Right atrium auricular region (tissue), 2 donors: ENCODE measurements around the gene RFESD. TPM values are rescaled to one million over a fixed set of nuclear protein-coding genes. Genes with fewer than 3 reads are reported as not detected.
"Not testable (repeated sequence)": the region's sequence is repeated elsewhere in the genome, so short reads cannot be mapped to it uniquely, and the experiment has no call there.

Experiments used
- DNase-seq: peaks from one replicate; pipeline ENCODE4 v3.0.0-alpha.2; 2019; ENCODE audit warnings: low spot score
- H3K27ac ChIP-seq, 2 donors: fragments of 200-600 bp; sonication (generic); 1 replicate in 1 of 2; 2 replicates in 1 of 2; pipeline ENCODE4 v1.5.1; 2016 to 2019
- H3K27me3 ChIP-seq, 2 donors: fragments of 200-600 bp; sonication (generic); one replicate each; pipeline versions ENCODE4 v1.5.1 to v1.6.0; 2017 to 2019
- H3K36me3 ChIP-seq: fragments of 200-600 bp; sonication (generic); one replicate; pipeline ENCODE4 v1.5.1; 2016
- H3K4me1 ChIP-seq, 2 donors: fragments of 200-600 bp; sonication (generic); one replicate each; pipeline versions ENCODE4 v1.5.1 to v1.6.0; 2017 to 2019
- H3K4me3 ChIP-seq, 2 donors: fragments of 200-600 bp; sonication (generic); 1 replicate in 1 of 2; 2 replicates in 1 of 2; pipeline ENCODE4 v1.5.1; 2017 to 2019; ENCODE audit warnings: mild to moderate bottlenecking in 1 of 2, moderate library complexity in 1 of 2
- H3K9me3 ChIP-seq, 2 donors: fragments of 200-600 bp; sonication (generic); one replicate each; pipeline ENCODE4 v1.5.1; 2019
- CTCF ChIP-seq, 2 donors: fragments of 200-600 bp; sonication (generic); IDR thresholded peaks; one replicate each; pipeline ENCODE4 v1.5.1; 2019; ENCODE audit warnings: antibody characterized with exemption in 2 of 2
- total RNA-seq, 2 donors: library from RNA; depleted of rRNA; stranded (reverse); fragments of >200 nt; gene quantifications; one replicate each; pipeline ENCODE4 v1.1.0, GENCODE V29; 2016

Gene RFESD
- total RNA-seq, 2 donors from 2014 or later = 1.9 to 2.5 TPM

GRCh38 chr5:95697781-95698681 lies 51.5 kb downstream of the RFESD start:
- DNase-seq = no peak
- Histone ChIP-seq H3K4me1 (no peaks in the 10 kb centered on the region), H3K36me3 (no peaks in the 10 kb centered on the region), H3K27ac (no peak overlapping the region), H3K27me3 (no peaks in the 10 kb centered on the region), H3K4me3 (no peak overlapping the region), H3K9me3 (no peaks in the 10 kb centered on the region)
- TF ChIP-seq CTCF (IDR thresholded peaks at IDR 0.05) = no peak

- Histone ChIP-seq H3K27ac (no peak overlapping the region), H3K27me3 (no peaks in the 10 kb centered on the region), H3K36me3 (no peaks in the 10 kb centered on the region), H3K4me3 (no peak overlapping the region), H3K9me3 (no peaks in the 10 kb centered on the region), H3K4me1 (no peaks in the 10 kb centered on the region)
- no peak for DNase-seq
- TF ChIP-seq CTCF (IDR thresholded peaks at IDR 0.05) = no peak
Measured at GRCh38 chr5:95699337-95699736, 52.8 kb downstream of the RFESD start.

GRCh38 chr5:95701074-95701473 lies 54.5 kb downstream of the RFESD start:
- no peaks in the 10 kb centered on the region for H3K9me3 ChIP-seq
- H3K27me3 ChIP-seq = no peaks in the 10 kb centered on the region
- no peak for TF ChIP-seq CTCF (IDR thresholded peaks at IDR 0.05)
- H3K36me3 ChIP-seq = no peaks in the 10 kb centered on the region
- no peak overlapping the region for H3K27ac ChIP-seq
- no peak for DNase-seq
- no peak overlapping the region for H3K4me3 ChIP-seq
- no peaks in the 10 kb centered on the region for H3K4me1 ChIP-seq

GRCh38 chr5:95704150-95704549 lies 57.6 kb downstream of the RFESD start:
- no peaks in the 10 kb centered on the region for H3K36me3 ChIP-seq
- no peak for TF ChIP-seq CTCF (IDR thresholded peaks at IDR 0.05)

DNA sequence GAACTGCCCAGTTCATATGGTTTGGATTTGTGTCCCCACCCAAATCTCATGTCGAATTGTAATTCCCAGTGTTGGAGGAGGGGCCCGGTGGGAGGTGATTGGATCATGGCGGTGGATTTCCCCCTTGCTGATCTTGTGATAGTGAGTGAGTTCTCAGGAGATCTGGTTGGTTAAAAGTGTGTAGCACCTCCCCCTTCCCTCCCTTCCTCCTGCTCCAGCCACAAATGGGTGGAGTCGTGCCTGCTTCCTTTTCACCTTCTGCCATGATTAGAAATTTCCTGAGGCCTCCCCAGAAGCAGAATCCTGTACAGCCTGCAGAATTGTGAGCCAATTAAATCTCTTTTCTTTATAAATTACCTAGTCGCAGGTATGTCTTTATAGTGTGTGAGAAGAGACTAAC lies 59.6 kb downstream of the RFESD start:
- H3K4me3 ChIP-seq, H3K27ac ChIP-seq, H3K27me3 ChIP-seq, DNase-seq, H3K36me3 ChIP-seq, H3K9me3 ChIP-seq: not testable (repeated sequence)
- H3K4me1 ChIP-seq = peaks cover 0 to 12% of the 10 kb centered on the region in 2 donors

More at GRCh38 chr5:95704150-95704549, 57.6 kb downstream of the RFESD start:
- no peak overlapping the region for H3K27ac ChIP-seq
- H3K27me3 ChIP-seq = no peaks in the 10 kb centered on the region
- no peak overlapping the region for H3K4me3 ChIP-seq
- no peaks in the 10 kb centered on the region for H3K4me1 ChIP-seq
- H3K9me3 ChIP-seq = no peaks in the 10 kb centered on the region
- DNase-seq = no peak

DNA sequence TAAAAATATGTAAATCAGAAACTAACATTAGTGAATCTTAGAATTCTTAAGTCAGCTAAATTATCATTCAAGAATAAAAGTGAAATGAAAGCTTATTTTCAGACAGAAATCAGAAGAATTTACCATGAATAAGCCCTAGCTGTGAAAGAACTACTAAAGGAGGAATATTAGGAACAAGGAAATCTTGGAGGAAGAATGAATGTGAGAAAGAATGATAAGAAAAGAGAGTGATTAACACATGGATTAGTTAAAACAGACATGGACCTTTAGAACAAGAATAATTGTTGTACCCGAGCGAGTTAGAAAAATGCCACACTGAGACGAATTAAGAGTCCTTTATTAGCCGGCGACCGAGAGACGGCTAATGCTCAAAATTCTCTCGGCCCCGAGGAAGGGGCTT lies 60.5 kb downstream of the RFESD start:
- H3K36me3 ChIP-seq = no peaks in the 10 kb centered on the region
- H3K4me3 ChIP-seq = no peak overlapping the region
- H3K27ac ChIP-seq = no peak overlapping the region
- no peak for TF ChIP-seq CTCF (IDR thresholded peaks at IDR 0.05)
- DNase-seq = no peak
- H3K27me3 ChIP-seq = no peaks in the 10 kb centered on the region
- H3K9me3 ChIP-seq = no peaks in the 10 kb centered on the region
- peaks cover 0 to 13% of the 10 kb centered on the region in 2 donors for H3K4me1 ChIP-seq

Other genes starting within 250 kb of the RFESD start
- 10 to 100 TPM; 32.1 to 39.3 TPM for gene SKIC3, start 91.8 kb upstream of the RFESD start, total RNA-seq
- gene ARSK, start 91.7 kb upstream of the RFESD start, total RNA-seq = 1 to 10 TPM; 3.7 to 6.0 TPM
- not detected for gene GPR150, start 26.7 kb upstream of the RFESD start, total RNA-seq
- under 1 TPM in 1 of 2 donors, not detected in 1; 0.30 TPM for gene SPATA9, start 36.2 kb downstream of the RFESD start, total RNA-seq
- 10 to 100 TPM; 56.2 to 89.9 TPM for gene RHOBTB3, start 84.6 kb downstream of the RFESD start, total RNA-seq
- gene GLRX, start 175.9 kb downstream of the RFESD start, total RNA-seq = 100 to 1,000 TPM; 151 to 173 TPM